SU-DHL-6 (cell line): ENCODE data around the gene NACAD.
A peak's percentile ranks its signal among the peaks of the same experiment; 100 is the strongest.
"Not testable (repeated sequence)": the region's sequence is repeated elsewhere in the genome, so short reads cannot be mapped to it uniquely, and the experiment has no call there.

ENCODE experiments used
- H2AFZ ChIP-seq: fragments of 200-600 bp; sonication (generic); 2 replicates; pipeline ENCODE4 v1.6.1; 2014; ENCODE audit warnings: low read depth, mild to moderate bottlenecking, moderate library complexity, mixed read lengths, antibody characterized with exemption, low read length; ENCODE audit not compliant: severe bottlenecking
- H3F3A ChIP-seq: fragments of 200-600 bp; shearing (Covaris generic); 2 replicates; pipeline ENCODE4 v1.6.0; 2016; ENCODE audit warnings: antibody characterized with exemption, mild to moderate bottlenecking; ENCODE audit not compliant: insufficient read depth
- H3K27ac ChIP-seq: fragments of 200-600 bp; sonication (generic); 2 replicates; pipeline ENCODE4 v1.5.1; 2016; ENCODE audit warnings: low read depth, mild to moderate bottlenecking, low read length, moderate library complexity, mixed read lengths
- H3K27me3 ChIP-seq: fragments of 200-600 bp; sonication (generic), shearing (Covaris generic); 2 replicates; pipeline ENCODE4 v1.6.0; 2014; ENCODE audit warnings: mild to moderate bottlenecking, low read length
- H3K36me3 ChIP-seq: fragments of 200-600 bp; sonication (generic); 2 replicates; pipeline ENCODE4 v1.6.1; 2014; ENCODE audit warnings: mild to moderate bottlenecking, low read length, mixed read lengths
- H3K4me2 ChIP-seq: fragments of 300-600, 200-600 bp; shearing (Covaris generic), sonication (generic); 2 replicates; pipeline ENCODE4 v1.6.0; 2014; ENCODE audit warnings: low read length, low read depth, mild to moderate bottlenecking; ENCODE audit not compliant: poor library complexity, severe bottlenecking
- H3K4me3 ChIP-seq: fragments of 200-600 bp; sonication (generic); 2 replicates; pipeline ENCODE4 v1.5.1; 2014; ENCODE audit warnings: antibody characterized with exemption, low read length, mild to moderate bottlenecking, mixed read lengths; ENCODE audit not compliant: insufficient read depth, poor library complexity, severe bottlenecking
- H3K79me2 ChIP-seq: fragments of 200-600 bp; sonication (generic); 2 replicates; pipeline ENCODE4 v1.6.1; 2014; ENCODE audit warnings: mild to moderate bottlenecking, low read length, moderate library complexity; ENCODE audit not compliant: insufficient read depth
- H3K9ac ChIP-seq: fragments of 200-600 bp; sonication (generic); 2 replicates; pipeline ENCODE4 v1.7.0; 2014; ENCODE audit warnings: mild to moderate bottlenecking, low read length
- H3K9me2 ChIP-seq: fragments of 200-600 bp; sonication (generic); replicated peaks from 2 replicates; pipeline ENCODE4 v1.6.1; 2014; ENCODE audit warnings: low read length; ENCODE audit not compliant: insufficient read depth
- H3K9me3 ChIP-seq: fragments of 200-600 bp; sonication (generic); 2 replicates; pipeline ENCODE4 v1.6.1; 2014; ENCODE audit warnings: low read length, mixed read lengths; ENCODE audit not compliant: insufficient read depth
- H4K20me1 ChIP-seq: fragments of 200-600 bp; sonication (generic); 2 replicates; pipeline ENCODE4 v1.6.1; 2014; ENCODE audit warnings: low read depth, mild to moderate bottlenecking, antibody characterized with exemption, low read length, moderate library complexity, mixed read lengths
- EZH2phosphoT487 ChIP-seq: fragments of 200-600 bp; sonication (generic), shearing (Covaris generic); conservative IDR thresholded peaks from 2 replicates; pipeline ENCODE4 v1.6.1; 2018; ENCODE audit warnings: mild to moderate bottlenecking, antibody characterized with exemption, low read length, moderate library complexity, mixed read lengths
- TF ChIP-seq, protein P1 (sequence below): fragments of 200-600 bp; sonication (generic); IDR thresholded peaks from one replicate; pipeline ENCODE4 v1.5.1; 2017; ENCODE audit warnings: antibody characterized with exemption, mild to moderate bottlenecking, low read length, moderate library complexity; ENCODE audit not compliant: insufficient read depth, poor library complexity, severe bottlenecking

The NACAD gene

DNA sequence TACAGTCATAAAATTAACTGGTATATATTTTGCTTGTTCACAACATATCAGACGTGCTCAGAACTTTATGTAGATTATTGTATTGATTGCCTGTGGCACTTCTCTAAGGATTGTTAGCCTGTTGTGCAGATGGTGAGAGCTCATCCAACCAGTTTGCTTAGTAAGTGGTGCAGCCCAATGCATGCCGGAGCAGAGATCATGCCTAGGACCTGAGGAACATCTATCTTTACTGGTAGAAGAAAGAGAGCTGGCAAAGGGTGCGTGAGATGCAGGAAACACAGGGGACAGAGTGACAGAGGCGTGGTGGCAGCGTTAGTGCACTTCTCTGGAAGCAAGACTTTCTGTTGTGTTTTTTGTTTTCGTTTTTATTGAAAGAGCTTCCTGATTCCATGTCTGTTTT is 52.9 kb downstream of the NACAD start:
- Histone ChIP-seq H3K4me3 (no peak overlapping the region), H3F3A (no peaks in the 10 kb centered on the region), H3K9me2 (no peaks in the 10 kb centered on the region), H3K27ac (no peak overlapping the region), H2AFZ (no peak overlapping the region), H3K36me3 (peaks cover 30% of the 10 kb centered on the region), H3K27me3 (no peaks in the 10 kb centered on the region), H3K4me2 (no peak overlapping the region), H3K9me3 (no peaks in the 10 kb centered on the region), H3K9ac (no peak overlapping the region), H3K79me2 (peaks cover 88% of the 10 kb centered on the region), H4K20me1 (peaks cover 41% of the 10 kb centered on the region)
- TF ChIP-seq, protein P1, sequence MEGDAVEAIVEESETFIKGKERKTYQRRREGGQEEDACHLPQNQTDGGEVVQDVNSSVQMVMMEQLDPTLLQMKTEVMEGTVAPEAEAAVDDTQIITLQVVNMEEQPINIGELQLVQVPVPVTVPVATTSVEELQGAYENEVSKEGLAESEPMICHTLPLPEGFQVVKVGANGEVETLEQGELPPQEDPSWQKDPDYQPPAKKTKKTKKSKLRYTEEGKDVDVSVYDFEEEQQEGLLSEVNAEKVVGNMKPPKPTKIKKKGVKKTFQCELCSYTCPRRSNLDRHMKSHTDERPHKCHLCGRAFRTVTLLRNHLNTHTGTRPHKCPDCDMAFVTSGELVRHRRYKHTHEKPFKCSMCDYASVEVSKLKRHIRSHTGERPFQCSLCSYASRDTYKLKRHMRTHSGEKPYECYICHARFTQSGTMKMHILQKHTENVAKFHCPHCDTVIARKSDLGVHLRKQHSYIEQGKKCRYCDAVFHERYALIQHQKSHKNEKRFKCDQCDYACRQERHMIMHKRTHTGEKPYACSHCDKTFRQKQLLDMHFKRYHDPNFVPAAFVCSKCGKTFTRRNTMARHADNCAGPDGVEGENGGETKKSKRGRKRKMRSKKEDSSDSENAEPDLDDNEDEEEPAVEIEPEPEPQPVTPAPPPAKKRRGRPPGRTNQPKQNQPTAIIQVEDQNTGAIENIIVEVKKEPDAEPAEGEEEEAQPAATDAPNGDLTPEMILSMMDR = no peak
- no peak for TF ChIP-seq EZH2phosphoT487

DNA sequence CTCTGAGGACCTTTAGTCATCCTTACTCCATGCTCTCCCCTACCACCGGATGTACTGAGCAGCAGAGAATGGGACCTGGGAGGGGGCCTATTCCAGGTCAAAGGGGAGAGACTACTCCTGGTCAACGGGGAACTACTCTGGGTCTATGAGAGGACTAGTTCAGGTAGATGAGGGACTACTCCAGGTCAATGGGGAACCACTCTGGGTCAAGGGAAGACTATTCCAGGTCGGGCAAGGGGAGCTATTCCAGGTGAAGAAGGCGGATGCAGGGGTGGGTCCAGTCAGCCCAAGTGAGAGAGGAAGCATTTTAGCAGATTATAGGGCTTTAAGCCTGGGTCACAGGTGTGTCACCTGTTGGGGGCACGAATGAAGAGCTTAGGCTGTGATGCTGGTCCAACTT is 53.4 kb downstream of the NACAD start:
- no peaks in the 10 kb centered on the region for H3K27me3 ChIP-seq
- H3K9me2 ChIP-seq = no peaks in the 10 kb centered on the region
- H3K27ac ChIP-seq = no peak overlapping the region
- TF ChIP-seq EZH2phosphoT487 = no peak
- TF ChIP-seq, protein P1 = no peak
- no peak overlapping the region for H2AFZ ChIP-seq
- H3K36me3 ChIP-seq = peaks cover 28% of the 10 kb centered on the region
- no peak overlapping the region for H3K9ac ChIP-seq
- H4K20me1 ChIP-seq = peaks cover 41% of the 10 kb centered on the region
- H3K4me3 ChIP-seq = no peak overlapping the region
- peaks cover 91% of the 10 kb centered on the region for H3K79me2 ChIP-seq
- H3K9me3 ChIP-seq = no peaks in the 10 kb centered on the region
- H3K4me2 ChIP-seq = no peak overlapping the region
- H3F3A ChIP-seq = no peaks in the 10 kb centered on the region

DNA sequence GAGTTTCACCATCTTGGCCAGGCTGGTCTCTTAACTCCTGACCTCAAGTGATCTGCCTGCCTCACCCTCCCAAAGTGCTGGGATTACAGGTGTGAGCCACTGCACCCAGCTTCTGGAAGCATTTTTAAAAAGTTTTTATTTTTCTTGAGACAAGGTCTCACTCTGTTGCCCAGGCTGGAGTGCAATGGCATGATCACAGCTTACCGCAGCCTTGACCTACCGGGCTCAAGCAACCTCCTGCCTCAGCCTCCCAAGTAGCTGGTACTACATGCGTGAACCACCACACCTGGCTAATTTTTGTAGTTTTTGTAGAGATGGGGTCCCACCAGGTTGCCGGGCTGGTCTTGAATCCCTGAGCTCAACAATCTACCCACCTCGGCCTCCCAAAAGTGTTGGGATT is 54.1 kb downstream of the NACAD start:
- not testable (repeated sequence) for H3K4me3 ChIP-seq, H3K27ac ChIP-seq, H3K9me2 ChIP-seq, H3K9me3 ChIP-seq, H3F3A ChIP-seq, H2AFZ ChIP-seq, H3K4me2 ChIP-seq, H3K9ac ChIP-seq, H3K27me3 ChIP-seq
- Histone ChIP-seq H4K20me1 (peaks cover 44% of the 10 kb centered on the region), H3K36me3 (peaks cover 32% of the 10 kb centered on the region), H3K79me2 (peaks cover 98% of the 10 kb centered on the region)

DNA sequence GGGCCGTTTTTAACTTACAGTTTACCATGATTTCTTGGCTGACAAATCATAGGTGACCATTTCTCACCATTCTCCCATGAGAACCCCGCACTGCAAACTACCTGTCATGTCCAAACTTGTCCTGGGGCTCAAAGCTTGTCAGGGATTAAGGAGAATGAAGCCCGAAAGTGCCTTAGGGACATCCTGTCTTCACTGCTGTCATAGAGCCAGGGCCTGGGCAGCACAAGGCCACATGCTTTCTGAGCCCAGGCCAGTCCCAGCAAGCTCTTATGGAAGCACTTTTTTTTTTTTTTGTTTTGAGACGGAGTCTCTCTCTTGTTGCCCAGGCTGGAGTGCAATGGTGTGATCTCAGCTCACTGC is 54.9 kb downstream of the NACAD start:
- no peaks in the 10 kb centered on the region for H3K27me3 ChIP-seq
- H4K20me1 ChIP-seq = peaks cover 38% of the 10 kb centered on the region
- H3K36me3 ChIP-seq = peaks cover 32% of the 10 kb centered on the region
- no peak overlapping the region for H3K4me3 ChIP-seq
- H3K79me2 ChIP-seq = peaks cover 100% of the 10 kb centered on the region
- no peaks in the 10 kb centered on the region for H3K9me2 ChIP-seq
- peak overlapping the region; percentile 1 for H3K27ac ChIP-seq
- no peak for TF ChIP-seq EZH2phosphoT487
- TF ChIP-seq, protein P1 = no peak
- no peaks in the 10 kb centered on the region for H3F3A ChIP-seq
- H3K9me3 ChIP-seq = no peaks in the 10 kb centered on the region
- H3K9ac ChIP-seq = no peak overlapping the region
- no peak overlapping the region for H3K4me2 ChIP-seq
- no peak overlapping the region for H2AFZ ChIP-seq
